Fibroblast of skin of right quadriceps (primary cell): ENCODE results near the gene ABCA9.

Source experiments
- DNase-seq: peaks from one replicate; pipeline ENCODE4 v3.0.0-alpha.2; 2013

The ABCA9 gene

GRCh38 chr17:69067274-69068047, 6.7 kb upstream of the ABCA9 start:
- DNase-seq = no peak

- no peak for DNase-seq
Observed at GRCh38 chr17:69066482-69066881, 5.8 kb upstream of the ABCA9 start.

- DNase-seq = no peak
Observed at GRCh38 chr17:69065113-69065512, 4.4 kb upstream of the ABCA9 start.

- DNase-seq = no peak
Observed at GRCh38 chr17:69064476-69064875, 3.7 kb upstream of the ABCA9 start.

- no peak for DNase-seq
Observed at GRCh38 chr17:69064001-69064400, 3.3 kb upstream of the ABCA9 start.

- no peak for DNase-seq
Observed at GRCh38 chr17:69062860-69063581, 2.3 kb upstream of the ABCA9 start.

GRCh38 chr17:69061721-69062556, 1.2 kb upstream of the ABCA9 start:
- DNase-seq = peak; percentile 6

GRCh38 chr17:69059458-69060175, 1.1 kb downstream of the ABCA9 start:
- DNase-seq = no peak

- DNase-seq = no peak
Observed at GRCh38 chr17:69058165-69058564, 2.6 kb downstream of the ABCA9 start.

GRCh38 chr17:69057280-69057679, 3.4 kb downstream of the ABCA9 start:
- no peak for DNase-seq

- DNase-seq = no peak
Observed at GRCh38 chr17:69056179-69056823, 4.4 kb downstream of the ABCA9 start.

GRCh38 chr17:69055334-69055733, 5.4 kb downstream of the ABCA9 start:
- DNase-seq = no peak

- DNase-seq = peak; percentile 31
Observed at GRCh38 chr17:69050999-69051775, 9.5 kb downstream of the ABCA9 start.

GRCh38 chr17:69048634-69049033, 12.1 kb downstream of the ABCA9 start:
- no peak for DNase-seq

- peak; percentile 31 for DNase-seq
Observed at GRCh38 chr17:69047368-69048263, 13.1 kb downstream of the ABCA9 start.

GRCh38 chr17:69046121-69046807, 14.5 kb downstream of the ABCA9 start:
- DNase-seq = no peak

GRCh38 chr17:69045646-69046045, 15.1 kb downstream of the ABCA9 start:
- DNase-seq = no peak

GRCh38 chr17:69044371-69044770, 16.4 kb downstream of the ABCA9 start:
- no peak for DNase-seq

- no peak for DNase-seq
Observed at GRCh38 chr17:69043098-69043734, 17.5 kb downstream of the ABCA9 start.
